Right forelimb (tissue), 1 donor: ENCODE data around the gene ANKS1A.
"Not testable (repeated sequence)": the region's sequence is repeated elsewhere in the genome, so short reads cannot be mapped to it uniquely, and the experiment has no call there.

Source experiments
- DNase-seq: peaks from one replicate; pipeline ENCODE4 v3.0.0-alpha.2; 2018

Gene ANKS1A

DNA sequence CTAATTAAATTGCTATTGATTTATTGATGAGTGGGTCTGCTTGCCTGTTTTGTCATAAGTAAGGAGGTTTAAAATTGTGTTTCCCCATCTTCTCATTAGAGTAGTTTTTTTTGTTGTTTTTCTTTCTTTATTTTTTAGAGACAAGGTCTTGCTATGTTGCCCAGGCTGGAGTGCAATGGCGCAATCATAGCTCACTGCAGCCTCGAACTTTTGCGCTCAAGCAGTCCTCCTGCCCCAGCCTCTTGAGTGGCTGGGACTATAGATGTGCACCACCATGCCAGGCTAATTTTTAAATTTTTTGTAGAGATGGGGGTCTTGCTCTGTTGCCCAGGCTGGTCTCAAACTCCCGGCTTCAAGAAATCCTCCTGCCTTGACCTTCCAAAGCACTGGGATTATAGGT lies 31.0 kb downstream of the ANKS1A start:
- no peak for DNase-seq

GRCh38 chr6:34922177-34922663 lies 33.2 kb downstream of the ANKS1A start:
- no peak for DNase-seq

DNA sequence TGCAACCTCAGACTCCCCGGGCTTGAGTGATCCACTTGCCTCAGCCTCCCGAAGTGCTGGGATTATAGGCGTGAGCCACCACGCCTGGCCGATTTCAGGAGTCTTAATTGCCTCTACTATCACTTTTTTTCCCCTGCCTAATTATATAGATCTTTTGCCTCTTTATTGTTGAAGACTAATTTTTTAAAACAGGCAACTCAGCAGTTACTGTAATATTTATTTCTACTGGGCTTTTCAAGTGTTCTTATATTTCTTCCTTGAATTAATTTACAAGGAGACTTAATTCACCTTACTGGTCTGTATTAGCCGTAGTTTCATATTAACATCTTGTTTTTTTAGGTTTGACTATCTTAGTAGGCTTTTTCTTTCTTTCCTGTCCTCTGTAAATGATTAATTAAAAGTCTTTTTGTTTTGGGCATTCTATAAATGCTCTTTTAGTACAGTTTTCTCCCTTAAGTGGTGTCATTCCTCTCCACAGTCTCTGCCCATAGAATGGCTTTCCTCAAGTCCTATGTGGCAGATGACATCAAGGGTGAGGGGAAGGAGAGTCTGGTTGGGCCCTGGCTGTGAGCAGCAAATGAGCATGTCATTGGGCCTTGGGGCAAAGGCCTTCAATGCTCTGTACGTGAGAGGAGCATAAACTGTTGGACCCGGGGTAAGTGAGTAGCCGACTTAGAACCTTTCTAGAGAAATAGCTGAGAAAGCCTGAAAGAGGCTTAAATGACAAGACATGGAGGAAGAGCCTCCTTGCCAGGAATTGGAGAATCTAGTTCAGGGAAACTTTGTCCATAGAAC lies 36.0 kb downstream of the ANKS1A start:
- DNase-seq, result no peak

DNA sequence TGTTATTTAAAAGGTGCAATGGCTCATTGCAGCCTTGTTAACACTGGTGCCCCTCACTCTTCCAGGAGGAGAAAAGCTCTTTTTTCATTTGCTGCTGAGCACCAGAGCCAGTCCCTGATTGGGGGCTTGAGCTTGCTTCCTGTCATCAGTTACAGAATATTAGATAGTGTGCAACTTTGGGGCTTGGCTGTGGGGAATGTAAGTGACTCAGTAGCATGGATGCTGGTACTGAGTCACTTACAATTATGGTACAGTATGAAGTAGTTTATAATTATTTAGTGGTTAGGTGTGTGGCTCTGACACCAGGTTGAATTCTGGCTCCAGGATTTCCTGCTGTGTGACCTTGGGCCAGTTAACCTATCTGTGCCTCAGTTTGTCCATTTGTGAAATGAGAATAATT lies 37.6 kb downstream of the ANKS1A start:
- DNase-seq, result no peak

- no peak for DNase-seq
Observed at GRCh38 chr6:34928220-34928619, 39.2 kb downstream of the ANKS1A start.

- DNase-seq, result no peak
Observed at GRCh38 chr6:34928695-34929094, 39.6 kb downstream of the ANKS1A start.

- no peak for DNase-seq
Observed at GRCh38 chr6:34929241-34929978, 40.4 kb downstream of the ANKS1A start.

DNA sequence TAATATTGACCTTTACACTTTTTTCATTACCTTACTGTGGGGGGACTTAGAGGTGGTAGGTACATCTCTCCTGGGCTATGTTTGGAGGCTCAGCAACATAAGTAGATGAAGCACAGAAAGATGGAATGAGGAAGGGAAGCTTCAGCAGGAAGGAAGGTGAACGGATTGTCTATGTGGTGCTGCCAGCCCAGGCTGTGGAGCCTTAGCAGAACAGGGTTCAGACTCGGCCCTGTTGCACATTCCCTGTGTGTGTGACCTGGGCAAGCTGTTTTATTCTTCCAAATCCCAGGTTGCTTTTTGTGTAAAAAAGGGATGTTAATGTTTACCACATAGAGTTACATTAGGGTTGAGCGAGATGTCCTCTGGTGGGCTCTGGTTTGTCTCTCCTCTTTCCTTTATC lies 41.2 kb downstream of the ANKS1A start:
- DNase-seq, result no peak

DNA sequence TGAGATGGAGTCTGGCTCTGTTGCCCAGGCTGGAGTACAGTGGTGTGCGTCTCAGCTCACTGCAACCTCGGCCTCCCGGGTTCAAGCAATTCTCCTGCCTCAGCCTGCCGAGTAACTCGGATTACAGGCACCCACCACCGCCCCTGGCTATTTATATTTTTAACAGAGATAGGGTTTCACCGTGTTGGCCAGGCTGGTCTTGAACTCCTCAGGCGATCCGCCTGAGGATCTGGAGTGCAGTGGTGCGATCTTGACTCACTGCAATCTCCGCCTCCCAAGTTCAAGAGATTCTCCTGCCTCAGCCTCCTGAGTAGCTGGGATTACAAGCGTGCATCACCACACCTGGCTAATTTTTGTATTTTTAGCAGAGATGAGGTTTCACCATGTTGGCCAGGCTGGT lies 43.1 kb downstream of the ANKS1A start:
- not testable (repeated sequence) for DNase-seq

DNA sequence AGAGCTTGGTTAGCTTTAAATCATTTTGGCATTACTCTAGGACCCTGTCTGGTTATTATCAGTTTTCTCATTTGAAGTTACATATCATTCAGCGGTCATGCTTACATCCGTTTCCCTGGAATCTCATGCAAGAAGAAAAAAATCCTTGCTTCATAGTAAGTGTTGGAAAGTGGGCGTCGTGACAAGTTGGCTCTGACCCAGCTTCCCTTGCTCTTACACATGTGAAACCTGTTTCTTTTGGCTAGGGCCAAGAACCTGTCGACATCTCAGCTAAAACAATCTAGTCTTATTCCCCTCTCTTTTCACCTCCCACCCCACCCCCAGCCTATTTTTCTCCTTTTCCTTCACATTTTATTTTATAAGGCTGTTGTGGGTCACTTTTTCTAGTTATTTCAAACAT lies 45.5 kb downstream of the ANKS1A start:
- peak; percentile 69 for DNase-seq

DNA sequence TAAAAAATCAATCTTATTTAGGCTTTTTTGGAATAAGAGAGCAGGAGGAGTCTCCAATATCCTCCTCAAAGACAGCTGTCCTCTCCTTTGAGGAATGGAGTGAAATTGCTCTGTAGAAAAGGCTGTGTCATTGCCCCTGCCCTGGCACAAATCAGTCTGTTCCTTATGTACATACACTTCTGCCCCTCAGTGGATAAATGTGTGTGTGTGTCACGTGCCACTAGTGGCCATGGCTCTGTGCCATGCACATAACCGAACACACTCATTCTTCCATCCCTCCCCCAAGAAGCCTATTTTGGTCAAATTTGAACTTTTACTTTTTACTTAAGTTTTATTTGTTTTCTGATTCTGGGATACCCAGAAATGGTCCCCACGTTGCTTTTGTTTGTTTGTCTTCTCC lies 49.2 kb downstream of the ANKS1A start:
- DNase-seq, result no peak

DNA sequence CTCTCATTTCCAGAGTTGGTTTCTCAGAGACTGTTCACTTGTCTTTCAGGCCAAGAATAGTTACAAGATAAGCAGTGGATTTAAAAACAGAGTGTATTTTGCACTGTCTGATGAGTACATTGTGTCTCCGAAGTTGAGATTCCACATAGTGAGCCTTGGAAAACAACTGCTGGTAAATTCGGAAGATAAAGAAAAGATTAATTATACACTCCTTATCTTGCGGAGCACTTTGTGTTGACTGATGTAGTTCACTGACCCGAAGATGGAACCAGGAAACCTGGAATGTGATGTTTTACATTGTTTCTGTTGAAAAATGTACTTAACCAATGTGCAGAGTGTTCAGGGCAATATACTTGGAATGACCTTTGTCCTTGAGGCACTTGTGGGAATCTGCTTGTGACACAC lies 51.0 kb downstream of the ANKS1A start:
- no peak for DNase-seq

- DNase-seq, result no peak
Observed at GRCh38 chr6:34941421-34941820, 52.4 kb downstream of the ANKS1A start.

- DNase-seq, result no peak
Observed at GRCh38 chr6:34945317-34945716, 56.3 kb downstream of the ANKS1A start.

- no peak for DNase-seq
Observed at GRCh38 chr6:34947561-34947960, 58.5 kb downstream of the ANKS1A start.

- DNase-seq, result no peak
Observed at GRCh38 chr6:34949636-34950035, 60.6 kb downstream of the ANKS1A start.

GRCh38 chr6:34950849-34951248 lies 61.8 kb downstream of the ANKS1A start:
- no peak for DNase-seq

DNA sequence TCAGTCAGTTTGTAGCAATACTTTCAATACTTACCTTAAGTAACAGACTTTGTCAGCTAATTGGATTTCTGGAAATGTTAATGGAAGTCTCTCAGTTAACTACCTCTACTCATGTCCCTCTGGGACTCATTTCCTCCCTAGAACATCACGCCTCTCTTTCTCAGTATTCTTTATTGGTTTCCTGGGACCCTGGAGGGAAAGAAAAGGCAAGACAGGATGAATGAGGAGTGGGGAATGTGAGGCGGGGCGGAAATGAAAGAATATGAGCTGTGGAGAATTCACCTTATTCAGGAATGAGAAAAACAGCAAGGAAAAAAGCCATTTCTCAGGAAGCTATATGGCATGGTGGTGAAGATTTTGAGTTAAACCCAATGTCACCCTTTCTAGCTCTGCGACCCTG lies 62.7 kb downstream of the ANKS1A start:
- no peak for DNase-seq

GRCh38 chr6:34953061-34954025 lies 64.3 kb downstream of the ANKS1A start:
- no peak for DNase-seq

DNA sequence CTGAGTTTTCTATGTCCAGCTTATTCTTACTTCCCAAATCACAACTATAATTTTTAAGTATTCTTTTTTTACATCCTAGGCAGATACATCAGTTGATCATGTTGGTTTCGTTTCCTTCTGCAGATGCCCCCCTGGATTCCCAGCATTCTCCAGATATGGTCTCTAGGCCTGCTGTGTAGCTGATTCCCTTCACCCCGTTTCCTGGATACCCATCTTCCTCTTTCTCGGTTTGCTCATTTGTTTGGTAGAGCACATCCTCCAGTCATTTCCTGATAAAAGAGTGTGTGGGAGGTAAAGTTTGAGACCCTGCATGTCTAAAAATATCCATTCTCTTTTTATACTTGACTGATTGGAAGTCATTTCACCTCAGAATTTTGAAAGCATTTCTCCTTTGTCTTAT lies 66.4 kb downstream of the ANKS1A start:
- no peak for DNase-seq

DNA sequence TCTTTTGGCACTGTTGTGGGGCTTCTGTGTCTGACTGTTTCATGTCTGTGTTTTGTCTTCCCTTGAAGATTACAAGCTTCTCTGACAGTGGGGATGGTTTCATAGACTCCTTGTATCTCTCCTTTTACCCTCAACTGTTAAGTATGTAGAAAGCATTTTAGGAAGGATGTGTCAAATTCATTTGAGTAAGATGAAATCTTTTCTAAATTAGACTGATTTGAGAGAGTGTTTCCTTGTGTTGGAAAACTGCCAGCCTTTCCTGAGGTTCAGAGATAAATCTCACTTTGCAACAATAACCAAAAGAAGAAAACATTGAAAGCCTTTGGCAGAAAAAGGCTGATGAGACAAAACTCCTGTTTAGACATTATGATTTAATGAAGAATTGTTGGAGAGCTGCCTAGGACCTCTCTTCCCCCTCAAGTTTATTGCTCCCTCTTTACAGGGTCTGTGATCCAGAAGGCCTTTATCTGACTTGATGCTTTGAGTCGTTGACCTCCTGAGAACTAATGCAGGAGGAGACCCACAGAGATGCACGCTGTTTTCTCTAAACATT lies 68.3 kb downstream of the ANKS1A start:
- DNase-seq, result no peak

DNA sequence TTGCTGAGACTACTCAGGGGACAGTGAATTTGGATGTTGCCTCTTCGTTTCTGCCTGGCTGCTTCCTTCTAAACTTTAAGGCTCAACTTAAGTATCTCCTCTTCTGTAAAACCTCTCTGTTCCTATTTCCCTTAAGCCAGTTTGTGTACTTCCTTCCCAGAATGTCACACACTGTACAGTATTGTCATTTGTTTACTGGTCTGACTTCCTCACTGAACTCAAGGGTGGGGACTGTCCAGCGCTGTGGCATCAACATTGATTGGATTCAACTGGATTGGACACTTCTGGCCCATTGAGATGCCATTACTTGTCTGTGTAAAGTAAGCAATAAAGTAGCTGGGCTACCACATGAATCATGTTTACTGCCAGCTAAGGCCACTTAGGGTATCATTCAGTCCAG lies 69.7 kb downstream of the ANKS1A start:
- DNase-seq, result no peak

- no peak for DNase-seq
Observed at GRCh38 chr6:34959224-34959623, 70.2 kb downstream of the ANKS1A start.
